Measurements from ENCODE around the gene WDR46. TPM values are rescaled to one million over a fixed set of nuclear protein-coding genes. Genes with fewer than 3 reads are reported as not detected.
"Not testable (repeated sequence)": the region's sequence is repeated elsewhere in the genome, so short reads cannot be mapped to it uniquely, and the experiment has no call there.

WDR46 gene
- total RNA-seq, 1 donor from 2014 or later, result 53.8 TPM

GRCh38 chr6:33271117-33271467, 17.9 kb downstream of the WDR46 start:
- DNase-seq (ENCODE audit: low spot score), result no peak

- no peak for DNase-seq (ENCODE audit: low spot score)
These were observed 25.0 kb downstream of the WDR46 start for GRCh38 chr6:33264015-33264414.

- DNase-seq (ENCODE audit: low spot score), result not testable (repeated sequence)
These were observed 26.5 kb downstream of the WDR46 start for GRCh38 chr6:33262490-33262889.

- DNase-seq (ENCODE audit: low spot score), result no peak
These were observed 30.0 kb downstream of the WDR46 start for GRCh38 chr6:33259032-33259431.

- no peak for DNase-seq (ENCODE audit: low spot score)
These were observed 34.4 kb downstream of the WDR46 start for GRCh38 chr6:33254591-33254990.

GRCh38 chr6:33252759-33253158, 36.3 kb downstream of the WDR46 start:
- DNase-seq (ENCODE audit: low spot score), result no peak

- no peak for DNase-seq (ENCODE audit: low spot score)
These were observed 37.5 kb downstream of the WDR46 start for GRCh38 chr6:33251395-33252012.

GRCh38 chr6:33250731-33251130, 38.3 kb downstream of the WDR46 start:
- DNase-seq (ENCODE audit: low spot score), result no peak

- no peak for DNase-seq (ENCODE audit: low spot score)
These were observed 39.1 kb downstream of the WDR46 start for GRCh38 chr6:33249732-33250630.

GRCh38 chr6:33248932-33249731, 39.9 kb downstream of the WDR46 start:
- DNase-seq (ENCODE audit: low spot score), result peak; percentile 97

- no peak for DNase-seq (ENCODE audit: low spot score)
These were observed 40.5 kb downstream of the WDR46 start for GRCh38 chr6:33248643-33248931.

GRCh38 chr6:33247977-33248642, 40.9 kb downstream of the WDR46 start:
- DNase-seq (ENCODE audit: low spot score), result peak; percentile 92

- DNase-seq (ENCODE audit: low spot score), result no peak
These were observed 45.6 kb downstream of the WDR46 start for GRCh38 chr6:33243476-33243875.

- no peak for DNase-seq (ENCODE audit: low spot score)
These were observed 47.1 kb downstream of the WDR46 start for GRCh38 chr6:33241968-33242367.

- no peak for DNase-seq (ENCODE audit: low spot score)
These were observed 51.3 kb downstream of the WDR46 start for GRCh38 chr6:33237741-33238140.

- DNase-seq (ENCODE audit: low spot score), result no peak
These were observed 52.2 kb downstream of the WDR46 start for GRCh38 chr6:33236852-33237251.

GRCh38 chr6:33236328-33236727, 52.7 kb downstream of the WDR46 start:
- no peak for DNase-seq (ENCODE audit: low spot score)

GRCh38 chr6:33235221-33235634, 53.8 kb downstream of the WDR46 start:
- no peak for DNase-seq (ENCODE audit: low spot score)

All from ureter (tissue), 1 donor.